HepG2 (cell line): Measurements from ENCODE around the gene DCAF7. TPM values are rescaled to one million over a fixed set of nuclear protein-coding genes. Genes with fewer than 3 reads are reported as not detected.

ENCODE experiments used
- BCLAF1 ChIP-seq: fragments of 450-650 bp; IDR thresholded peaks from 2 replicates; pipeline ENCODE4 v1.6.1; 2017; ENCODE audit warnings: mild to moderate bottlenecking
- CBFB ChIP-seq: sonication (generic); formaldehyde crosslinking; IDR thresholded peaks from 2 replicates; pipeline ENCODE4 v1.4.0; 2020; ENCODE audit warnings: missing genetic modification reagents
- EZH2 ChIP-seq: conservative IDR thresholded peaks from 2 replicates; pipeline ENCODE4 v1.6.1; 2012; ENCODE audit warnings: mild to moderate bottlenecking, low read depth, low read length, moderate library complexity
- HNF4G ChIP-seq, 2 experiments: sonication (generic) in 1 of 2; formaldehyde crosslinking in 1 of 2; IDR thresholded peaks; 2 replicates each; pipeline versions ENCODE4 v1.4.0 to v1.6.1; 2011 to 2020; ENCODE audit warnings: borderline replicate concordance in 2 of 2, low read depth in 2 of 2, mild to moderate bottlenecking in 2 of 2, low read length in 1 of 2, missing genetic modification reagents in 1 of 2, moderate library complexity in 1 of 2
- ISL2 ChIP-seq: sonication (generic); formaldehyde crosslinking; IDR thresholded peaks from 2 replicates; pipeline ENCODE4 v1.5.0; 2020; ENCODE audit warnings: missing genetic modification reagents
- KLF6 ChIP-seq: IDR thresholded peaks from 2 replicates; pipeline ENCODE4 v1.8.0; 2016; ENCODE audit warnings: missing biosample characterization, missing genetic modification reagents
- MEF2D ChIP-seq: sonication (generic); formaldehyde crosslinking; IDR thresholded peaks from 2 replicates; pipeline ENCODE4 v1.5.1; 2020; ENCODE audit warnings: mild to moderate bottlenecking, missing genetic modification reagents
- MXI1 ChIP-seq: IDR thresholded peaks from 3 replicates; pipeline ENCODE4 v1.6.1; 2012; ENCODE audit warnings: low read depth, low read length, inconsistent platforms, borderline replicate concordance
- RFXANK ChIP-seq: IDR thresholded peaks from 2 replicates; pipeline ENCODE4 v1.6.1; 2016
- UBTF ChIP-seq: sonication (generic); formaldehyde crosslinking; IDR thresholded peaks from 2 replicates; pipeline ENCODE4 v1.4.0; 2020; ENCODE audit warnings: mild to moderate bottlenecking, missing genetic modification reagents
- ZFP37 ChIP-seq: sonication (generic); formaldehyde crosslinking; IDR thresholded peaks from 2 replicates; pipeline ENCODE4 v1.4.0; 2020; ENCODE audit warnings: missing genetic modification reagents, borderline replicate concordance
- ZNF143 ChIP-seq: sonication (generic); formaldehyde crosslinking; IDR thresholded peaks from 2 replicates; pipeline ENCODE4 v1.4.0; 2020; ENCODE audit warnings: missing genetic modification reagents
- ZNF501 ChIP-seq: sonication (generic); formaldehyde crosslinking; IDR thresholded peaks from 2 replicates; pipeline ENCODE4 v1.5.1; 2020; ENCODE audit warnings: mild to moderate bottlenecking, moderate library complexity, missing genetic modification reagents
- ZNF607 ChIP-seq: sonication (generic); formaldehyde crosslinking; IDR thresholded peaks from 2 replicates; pipeline ENCODE4 v1.5.1; 2020; ENCODE audit warnings: missing genetic modification reagents, mild to moderate bottlenecking, borderline replicate concordance
- ZSCAN20 ChIP-seq: sonication (generic); formaldehyde crosslinking; IDR thresholded peaks from 2 replicates; pipeline ENCODE4 v1.4.0; 2020; ENCODE audit warnings: missing genetic modification reagents, mild to moderate bottlenecking, borderline replicate concordance
- polyA plus RNA-seq, 8 experiments: library from polyadenylated mRNA; depleted of rRNA in 3 of 8; stranded (reverse) in 7 of 8; unstranded in 1 of 8; fragments of >200 nt; fragmentation: Illumina TruSeq in 4 of 8; extraction: Trizol in 4 of 8; gene quantifications; 2 replicates each; pipeline versions ENCODE4 v1.2.1 to v1.2.3, GENCODE V29; 2011 to 2016; ENCODE audit warnings: low read depth in 4 of 8, missing spikeins in 1 of 8, mixed read lengths in 1 of 8; ENCODE audit not compliant: insufficient read depth in 1 of 8
- total RNA-seq, 5 experiments: library from RNA; depleted of rRNA; stranded (reverse); fragments of >200 nt; fragmentation: Illumina TruSeq; extraction: Trizol; gene quantifications; 2 replicates each; pipeline ENCODE4 v1.2.3, GENCODE V29; 2016; ENCODE audit warnings: low read depth in 1 of 5
- TF ChIP-seq, protein P1 (sequence below): sonication (generic); formaldehyde crosslinking; IDR thresholded peaks from 2 replicates; pipeline ENCODE4 v1.4.0; 2020; ENCODE audit warnings: missing genetic modification reagents, borderline replicate concordance
- TF ChIP-seq, protein P2 (sequence below): sonication (generic); formaldehyde crosslinking; IDR thresholded peaks from 2 replicates; pipeline ENCODE4 v1.8.1; 2023; ENCODE audit warnings: mild to moderate bottlenecking, missing genetic modification reagents

DCAF7 gene
- total and polyA plus RNA-seq, 2 of the 13 experiments (the other 11 are each of a cell fraction or from before 2014, with no cell fraction given): 55.2 to 73.4 TPM

DNA sequence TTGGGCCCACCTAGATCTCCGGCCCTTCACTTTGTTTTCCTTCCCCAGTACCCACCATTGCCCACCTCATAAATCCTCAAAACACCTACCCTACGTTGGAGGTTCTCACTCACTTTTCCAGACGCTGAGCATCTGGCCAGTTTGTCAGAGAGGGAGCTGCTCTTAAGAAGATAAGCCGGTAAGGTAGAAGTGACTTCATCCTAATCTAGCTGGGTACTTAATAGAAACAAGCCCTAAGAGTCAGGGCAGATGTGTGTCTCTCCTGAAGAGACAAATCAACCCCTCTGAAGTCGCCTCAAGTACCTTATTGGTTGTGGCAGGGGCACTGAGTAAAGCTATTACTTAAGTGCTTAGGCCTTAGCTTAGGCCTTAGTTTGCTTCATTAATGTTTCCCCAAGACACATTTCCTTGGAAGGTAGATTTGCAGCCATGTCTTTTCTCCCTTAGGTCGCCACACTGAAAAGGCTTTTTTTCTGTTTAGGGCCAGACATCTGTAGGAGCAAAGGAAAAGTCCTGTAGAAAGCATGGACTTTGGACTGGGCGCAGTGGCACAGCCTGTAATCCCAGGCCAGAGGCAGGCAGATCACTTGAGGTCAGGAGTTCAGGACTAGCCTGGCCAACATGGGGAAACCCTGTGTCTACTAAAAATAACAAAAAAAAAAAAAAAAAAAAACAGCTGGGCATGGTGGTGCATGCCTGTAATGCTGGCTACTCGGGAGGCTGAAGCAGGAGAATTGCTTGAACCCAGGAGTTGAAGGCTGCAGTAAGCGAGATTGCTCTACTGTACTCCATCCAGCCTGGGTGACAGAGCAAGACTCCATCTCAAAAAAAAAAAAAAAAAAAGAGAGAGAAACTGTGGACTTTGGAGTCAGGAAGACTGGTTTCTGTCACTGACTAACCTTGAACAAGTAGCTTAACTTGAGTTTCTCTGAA is 51.4 kb downstream of the DCAF7 start (continued):
- no peak for TF ChIP-seq UBTF (CRISPR knock-in tag)
- TF ChIP-seq ZNF607 (CRISPR knock-in tag): no peak
- TF ChIP-seq MEF2D (CRISPR knock-in tag): no peak
- no peak for TF ChIP-seq BCLAF1
- TF ChIP-seq MXI1: no peak
- TF ChIP-seq KLF6 (CRISPR knock-in tag): no peak
- TF ChIP-seq EZH2: no peak
- no peak for TF ChIP-seq ZSCAN20 (CRISPR knock-in tag)
- no peak for TF ChIP-seq ISL2
- no peak for TF ChIP-seq ZFP37
- no peak for TF ChIP-seq ZNF143 (CRISPR knock-in tag)
- TF ChIP-seq HNF4G (IDR thresholded peaks at IDR 0.05; ENCODE audit: borderline replicate concordance, low read depth, low read length): peak; percentile 80; the same call in 1 of the 2 replicates
- 0 out of 2 replicates have a peak, but pooled peaks have one; percentile 40 for TF ChIP-seq HNF4G (CRISPR knock-in tag; IDR thresholded peaks at IDR 0.05; ENCODE audit: borderline replicate concordance, low read depth)
- no peak for TF ChIP-seq CBFB (CRISPR knock-in tag)
- TF ChIP-seq, protein P1, sequence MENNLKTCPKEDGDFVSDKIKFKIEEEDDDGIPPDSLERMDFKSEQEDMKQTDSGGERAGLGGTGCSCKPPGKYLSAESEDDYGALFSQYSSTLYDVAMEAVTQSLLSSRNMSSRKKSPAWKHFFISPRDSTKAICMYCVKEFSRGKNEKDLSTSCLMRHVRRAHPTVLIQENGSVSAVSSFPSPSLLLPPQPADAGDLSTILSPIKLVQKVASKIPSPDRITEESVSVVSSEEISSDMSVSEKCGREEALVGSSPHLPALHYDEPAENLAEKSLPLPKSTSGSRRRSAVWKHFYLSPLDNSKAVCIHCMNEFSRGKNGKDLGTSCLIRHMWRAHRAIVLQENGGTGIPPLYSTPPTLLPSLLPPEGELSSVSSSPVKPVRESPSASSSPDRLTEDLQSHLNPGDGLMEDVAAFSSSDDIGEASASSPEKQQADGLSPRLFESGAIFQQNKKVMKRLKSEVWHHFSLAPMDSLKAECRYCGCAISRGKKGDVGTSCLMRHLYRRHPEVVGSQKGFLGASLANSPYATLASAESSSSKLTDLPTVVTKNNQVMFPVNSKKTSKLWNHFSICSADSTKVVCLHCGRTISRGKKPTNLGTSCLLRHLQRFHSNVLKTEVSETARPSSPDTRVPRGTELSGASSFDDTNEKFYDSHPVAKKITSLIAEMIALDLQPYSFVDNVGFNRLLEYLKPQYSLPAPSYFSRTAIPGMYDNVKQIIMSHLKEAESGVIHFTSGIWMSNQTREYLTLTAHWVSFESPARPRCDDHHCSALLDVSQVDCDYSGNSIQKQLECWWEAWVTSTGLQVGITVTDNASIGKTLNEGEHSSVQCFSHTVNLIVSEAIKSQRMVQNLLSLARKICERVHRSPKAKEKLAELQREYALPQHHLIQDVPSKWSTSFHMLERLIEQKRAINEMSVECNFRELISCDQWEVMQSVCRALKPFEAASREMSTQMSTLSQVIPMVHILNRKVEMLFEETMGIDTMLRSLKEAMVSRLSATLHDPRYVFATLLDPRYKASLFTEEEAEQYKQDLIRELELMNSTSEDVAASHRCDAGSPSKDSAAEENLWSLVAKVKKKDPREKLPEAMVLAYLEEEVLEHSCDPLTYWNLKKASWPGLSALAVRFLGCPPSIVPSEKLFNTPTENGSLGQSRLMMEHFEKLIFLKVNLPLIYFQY (CRISPR knock-in tag): 0 out of 2 replicates have a peak, but pooled peaks have one; percentile 18
- TF ChIP-seq RFXANK (CRISPR knock-in tag): no peak
- no peak for TF ChIP-seq ZNF501
- TF ChIP-seq, protein P2, sequence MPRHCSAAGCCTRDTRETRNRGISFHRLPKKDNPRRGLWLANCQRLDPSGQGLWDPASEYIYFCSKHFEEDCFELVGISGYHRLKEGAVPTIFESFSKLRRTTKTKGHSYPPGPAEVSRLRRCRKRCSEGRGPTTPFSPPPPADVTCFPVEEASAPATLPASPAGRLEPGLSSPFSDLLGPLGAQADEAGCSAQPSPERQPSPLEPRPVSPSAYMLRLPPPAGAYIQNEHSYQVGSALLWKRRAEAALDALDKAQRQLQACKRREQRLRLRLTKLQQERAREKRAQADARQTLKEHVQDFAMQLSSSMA (CRISPR knock-in tag): no peak
